A549 (cell line): ENCODE measurements around the gene PAX4. TPM values are rescaled to one million over a fixed set of nuclear protein-coding genes. Genes with fewer than 3 reads are reported as not detected.

Experiments used
- polyA plus RNA-seq, 4 experiments: library from polyadenylated mRNA; depleted of rRNA in 3 of 4; stranded (reverse); fragments of >200 nt; fragmentation: RNase III in 1 of 4; extraction: RNeasy Plus Mini Kit Qiagen cat#74134 plus additional on column Dnase treatment in 1 of 4; gene quantifications; 2 replicates in 3 of 4; 3 replicates in 1 of 4; pipeline ENCODE4 v1.2.3, GENCODE V29; 2011 to 2017

Gene PAX4
- polyA plus RNA-seq, 2 of the 4 experiments (the other 2 are of a cell fraction): not detected

Other genes with a start within 250 kb of the PAX4 start
- gene ZNF800, start 225.4 kb downstream of the PAX4 start, polyA plus RNA-seq (2011; rRNA removed): 17.2 and 17.8 TPM in 2 replicates
- 8.7 to 10.2 TPM (median 9.0 TPM) in 3 replicates for gene ZNF800, start 225.4 kb downstream of the PAX4 start, polyA plus RNA-seq (2017; fragmentation: RNase III; extraction: RNeasy Plus Mini Kit Qiagen cat#74134 plus additional on column Dnase treatment)
- 15.7 and 15.8 TPM in 2 replicates for gene GCC1, start 32.5 kb downstream of the PAX4 start, polyA plus RNA-seq (2011; rRNA removed)
- 11.8 to 13.4 TPM (median 12.5 TPM) in 3 replicates for gene GCC1, start 32.5 kb downstream of the PAX4 start, polyA plus RNA-seq (2017; fragmentation: RNase III; extraction: RNeasy Plus Mini Kit Qiagen cat#74134 plus additional on column Dnase treatment)
- 150 and 163 TPM in 2 replicates for gene ARF5, start 29.7 kb downstream of the PAX4 start, polyA plus RNA-seq (2011; rRNA removed)
- gene ARF5, start 29.7 kb downstream of the PAX4 start, polyA plus RNA-seq (2017; fragmentation: RNase III; extraction: RNeasy Plus Mini Kit Qiagen cat#74134 plus additional on column Dnase treatment): 163 to 175 TPM (median 172 TPM) in 3 replicates
- gene FSCN3, start 24.4 kb downstream of the PAX4 start, polyA plus RNA-seq (2011; rRNA removed): 0.09 and 0.31 TPM in 2 replicates
- 0.15 to 0.42 TPM (median 0.26 TPM) in 3 replicates for gene FSCN3, start 24.4 kb downstream of the PAX4 start, polyA plus RNA-seq (2017; fragmentation: RNase III; extraction: RNeasy Plus Mini Kit Qiagen cat#74134 plus additional on column Dnase treatment)
- 132 and 138 TPM in 2 replicates for gene SND1, start 34.1 kb upstream of the PAX4 start, polyA plus RNA-seq (2011; rRNA removed)
- 102 to 105 TPM (median 105 TPM) in 3 replicates for gene SND1, start 34.1 kb upstream of the PAX4 start, polyA plus RNA-seq (2017; fragmentation: RNase III; extraction: RNeasy Plus Mini Kit Qiagen cat#74134 plus additional on column Dnase treatment)